Astrocyte (in vitro differentiated cells and primary cell): ENCODE results near the gene TGM3. TPM values are rescaled to one million over a fixed set of nuclear protein-coding genes. Genes with fewer than 3 reads are reported as not detected.

Experiments used
- DNase-seq: peaks from one replicate; pipeline ENCODE4 v3.0.0-alpha.2; 2010; ENCODE audit warnings: low read depth
- FAIRE-seq: peaks from 2 replicates; lab custom pipeline; 2011; peaks lifted over from hg19 to GRCh38; lab: Jason Lieb, UNC
- H2AFZ ChIP-seq: 2 replicates; pipeline ENCODE4 v1.6.0; 2012; ENCODE audit warnings: low read depth, low read length, inconsistent platforms
- H3K27ac ChIP-seq: 2 replicates; pipeline ENCODE4 v1.5.1; 2011; ENCODE audit warnings: low read depth, low read length, inconsistent platforms
- H3K27me3 ChIP-seq: 2 replicates; pipeline ENCODE4 v1.6.0; 2011; ENCODE audit warnings: low read length, inconsistent platforms; ENCODE audit not compliant: insufficient read depth
- H3K36me3 ChIP-seq: 2 replicates; pipeline ENCODE4 v1.5.1; 2011; ENCODE audit warnings: low read length, inconsistent platforms; ENCODE audit not compliant: insufficient read depth
- H3K4me1 ChIP-seq: 2 replicates; pipeline ENCODE4 v1.5.1; 2011; ENCODE audit warnings: low read length, inconsistent platforms; ENCODE audit not compliant: insufficient read depth
- H3K4me2 ChIP-seq: 2 replicates; pipeline ENCODE4 v1.6.0; 2012; ENCODE audit warnings: low read length, inconsistent platforms
- H3K4me3 ChIP-seq: 2 replicates; pipeline ENCODE4 v1.5.1; 2011; ENCODE audit warnings: low read depth, mild to moderate bottlenecking, low read length, inconsistent platforms; ENCODE audit not compliant: insufficient read depth
- H3K79me2 ChIP-seq: 2 replicates; pipeline ENCODE4 v1.6.0; 2012; ENCODE audit warnings: mild to moderate bottlenecking, low read length, inconsistent platforms; ENCODE audit not compliant: insufficient read depth
- H3K9ac ChIP-seq: 2 replicates; pipeline ENCODE4 v1.6.0; 2012; ENCODE audit warnings: mild to moderate bottlenecking, low read length, inconsistent platforms
- H3K9me3 ChIP-seq: 2 replicates; pipeline ENCODE4 v1.5.1; 2012; ENCODE audit warnings: low read depth, mild to moderate bottlenecking, low read length, inconsistent platforms; ENCODE audit not compliant: insufficient read depth
- H4K20me1 ChIP-seq: 2 replicates; pipeline ENCODE4 v1.6.0; 2012; ENCODE audit warnings: low read length, inconsistent platforms; ENCODE audit not compliant: insufficient read depth
- H3K27ac Mint-ChIP-seq: one replicate; pipeline ENCODE4 v1.8.0; 2021; ENCODE audit warnings: mild to moderate bottlenecking, mixed read lengths; ENCODE audit not compliant: unreplicated experiment
- H3K27me3 Mint-ChIP-seq: one replicate; pipeline ENCODE4 v1.8.0; 2021; ENCODE audit warnings: low read depth, mixed read lengths; ENCODE audit not compliant: unreplicated experiment
- H3K36me3 Mint-ChIP-seq: one replicate; pipeline ENCODE4 v1.8.0; 2021; ENCODE audit warnings: low read depth, mixed read lengths; ENCODE audit not compliant: unreplicated experiment
- H3K4me1 Mint-ChIP-seq: one replicate; pipeline ENCODE4 v1.8.0; 2021; ENCODE audit warnings: low read depth, mixed read lengths; ENCODE audit not compliant: unreplicated experiment
- H3K4me3 Mint-ChIP-seq: one replicate; pipeline ENCODE4 v1.8.0; 2021; ENCODE audit warnings: mild to moderate bottlenecking, moderate library complexity, mixed read lengths; ENCODE audit not compliant: unreplicated experiment
- H3K9me3 Mint-ChIP-seq: one replicate; pipeline ENCODE4 v1.8.0; 2021; ENCODE audit warnings: mild to moderate bottlenecking, mixed read lengths; ENCODE audit not compliant: unreplicated experiment
- EZH2 ChIP-seq: IDR thresholded peaks from 2 replicates; pipeline ENCODE4 v1.6.1; 2012; ENCODE audit warnings: mild to moderate bottlenecking, low read length, inconsistent platforms; ENCODE audit not compliant: insufficient read depth
- total RNA-seq: library from RNA; stranded (reverse); gene quantifications from 2 replicates; pipeline ENCODE4 v1.2.1, GENCODE V29; 2021
- TF ChIP-seq, protein P1 (sequence below): IDR thresholded peaks from 2 replicates; pipeline ENCODE4 v1.5.1; 2011; ENCODE audit warnings: low read depth, mild to moderate bottlenecking, inconsistent platforms, low read length, moderate library complexity; ENCODE audit not compliant: insufficient read depth

The TGM3 gene
- total RNA-seq, 1 donor from 2014 or later = not detected

DNA sequence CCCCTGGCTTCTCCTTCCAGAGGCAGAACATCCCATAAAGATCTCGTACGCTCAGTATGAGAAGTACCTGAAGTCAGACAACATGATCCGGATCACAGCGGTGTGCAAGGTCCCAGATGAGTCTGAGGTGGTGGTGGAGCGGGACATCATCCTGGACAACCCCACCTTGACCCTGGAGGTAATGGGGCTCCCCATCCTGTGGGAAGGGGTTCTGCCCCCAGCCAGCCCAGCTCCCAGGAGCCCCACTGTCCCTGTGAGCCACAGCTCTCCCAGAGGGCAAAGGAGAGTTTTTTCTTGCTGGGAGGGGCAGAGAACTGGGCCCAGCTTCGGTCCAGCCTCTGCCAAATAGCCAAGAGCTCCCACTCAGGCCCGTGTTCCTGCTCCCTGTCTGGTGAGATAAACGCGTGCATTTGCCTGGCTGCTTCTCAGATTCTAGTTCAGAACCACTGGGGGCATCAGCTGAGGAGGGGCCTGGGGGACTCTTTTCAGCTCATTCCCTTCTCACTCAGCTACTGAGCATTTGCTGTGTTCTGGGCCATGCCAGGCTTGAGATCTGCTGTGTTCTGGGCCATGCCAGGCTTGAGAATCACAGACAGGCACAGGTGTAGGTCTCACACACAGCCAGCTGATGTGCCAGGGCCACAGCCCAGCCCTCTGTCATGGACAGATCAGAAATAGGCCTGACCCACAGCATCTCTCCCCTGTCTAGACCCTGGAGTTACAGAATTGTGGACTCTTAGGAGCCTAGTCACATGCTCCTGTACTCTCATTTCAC, 39.5 kb downstream of the TGM3 start:
- FAIRE-seq (no peak), DNase-seq (no peak)
- Histone ChIP-seq H3K27ac (no peak overlapping the region), H3K9ac (no peak overlapping the region), H4K20me1 (no peaks in the 10 kb centered on the region), H2AFZ (no peak overlapping the region), H3K79me2 (no peaks in the 10 kb centered on the region), H3K4me1 (no peaks in the 10 kb centered on the region), H3K36me3 (no peaks in the 10 kb centered on the region), H3K4me2 (no peak overlapping the region), H3K4me3 (no peak overlapping the region), H3K9me3 (no peaks in the 10 kb centered on the region), H3K27me3 (peaks cover 11% of the 10 kb centered on the region)
- H3K9me3 Mint-ChIP-seq = no peaks in the 10 kb centered on the region
- H3K4me1 Mint-ChIP-seq = no peaks in the 10 kb centered on the region
- TF ChIP-seq EZH2 = no peak
- TF ChIP-seq, protein P1, sequence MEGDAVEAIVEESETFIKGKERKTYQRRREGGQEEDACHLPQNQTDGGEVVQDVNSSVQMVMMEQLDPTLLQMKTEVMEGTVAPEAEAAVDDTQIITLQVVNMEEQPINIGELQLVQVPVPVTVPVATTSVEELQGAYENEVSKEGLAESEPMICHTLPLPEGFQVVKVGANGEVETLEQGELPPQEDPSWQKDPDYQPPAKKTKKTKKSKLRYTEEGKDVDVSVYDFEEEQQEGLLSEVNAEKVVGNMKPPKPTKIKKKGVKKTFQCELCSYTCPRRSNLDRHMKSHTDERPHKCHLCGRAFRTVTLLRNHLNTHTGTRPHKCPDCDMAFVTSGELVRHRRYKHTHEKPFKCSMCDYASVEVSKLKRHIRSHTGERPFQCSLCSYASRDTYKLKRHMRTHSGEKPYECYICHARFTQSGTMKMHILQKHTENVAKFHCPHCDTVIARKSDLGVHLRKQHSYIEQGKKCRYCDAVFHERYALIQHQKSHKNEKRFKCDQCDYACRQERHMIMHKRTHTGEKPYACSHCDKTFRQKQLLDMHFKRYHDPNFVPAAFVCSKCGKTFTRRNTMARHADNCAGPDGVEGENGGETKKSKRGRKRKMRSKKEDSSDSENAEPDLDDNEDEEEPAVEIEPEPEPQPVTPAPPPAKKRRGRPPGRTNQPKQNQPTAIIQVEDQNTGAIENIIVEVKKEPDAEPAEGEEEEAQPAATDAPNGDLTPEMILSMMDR = no peak
- H3K27ac Mint-ChIP-seq = no peak overlapping the region
- H3K36me3 Mint-ChIP-seq = no peaks in the 10 kb centered on the region
- peaks cover 48% of the 10 kb centered on the region for H3K27me3 Mint-ChIP-seq
- H3K4me3 Mint-ChIP-seq = no peak overlapping the region

DNA sequence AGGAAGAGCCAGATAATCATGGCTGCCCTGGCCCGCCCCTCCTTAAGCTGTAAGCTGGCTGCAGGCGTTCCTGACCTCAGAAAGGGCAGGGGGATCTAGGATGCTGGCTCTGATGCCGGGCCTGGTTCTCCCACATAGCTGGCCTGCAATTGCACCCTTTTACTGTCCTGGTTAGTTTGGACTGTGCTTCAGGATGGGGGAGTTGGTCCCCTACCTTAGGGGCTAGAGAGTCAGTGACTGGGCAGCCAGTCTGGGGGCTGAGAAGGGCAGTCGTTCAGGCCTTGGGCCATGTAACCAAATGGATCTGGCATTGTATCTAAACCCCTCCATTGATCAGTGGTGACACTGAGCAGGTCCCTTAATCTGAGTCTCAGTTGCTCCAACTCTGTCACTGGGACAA, 40.7 kb downstream of the TGM3 start:
- Mint-ChIP-seq H3K27ac (no peak overlapping the region), H3K9me3 (no peaks in the 10 kb centered on the region), H3K4me3 (no peak overlapping the region), H3K27me3 (peaks cover 45% of the 10 kb centered on the region), H3K4me1 (no peaks in the 10 kb centered on the region), H3K36me3 (no peaks in the 10 kb centered on the region)
- no peak overlapping the region for H3K9ac ChIP-seq
- H3K36me3 ChIP-seq = no peaks in the 10 kb centered on the region
- H3K27ac ChIP-seq = no peak overlapping the region
- DNase-seq (no peak), FAIRE-seq (no peak)
- H3K4me1 ChIP-seq = no peaks in the 10 kb centered on the region
- no peak overlapping the region for H3K4me2 ChIP-seq
- H2AFZ ChIP-seq = no peak overlapping the region
- H3K79me2 ChIP-seq = no peaks in the 10 kb centered on the region
- H3K27me3 ChIP-seq = peaks cover 7% of the 10 kb centered on the region
- H3K4me3 ChIP-seq = no peak overlapping the region
- no peaks in the 10 kb centered on the region for H4K20me1 ChIP-seq
- TF ChIP-seq, protein P1 = no peak
- no peak for TF ChIP-seq EZH2
- H3K9me3 ChIP-seq = no peaks in the 10 kb centered on the region

DNA sequence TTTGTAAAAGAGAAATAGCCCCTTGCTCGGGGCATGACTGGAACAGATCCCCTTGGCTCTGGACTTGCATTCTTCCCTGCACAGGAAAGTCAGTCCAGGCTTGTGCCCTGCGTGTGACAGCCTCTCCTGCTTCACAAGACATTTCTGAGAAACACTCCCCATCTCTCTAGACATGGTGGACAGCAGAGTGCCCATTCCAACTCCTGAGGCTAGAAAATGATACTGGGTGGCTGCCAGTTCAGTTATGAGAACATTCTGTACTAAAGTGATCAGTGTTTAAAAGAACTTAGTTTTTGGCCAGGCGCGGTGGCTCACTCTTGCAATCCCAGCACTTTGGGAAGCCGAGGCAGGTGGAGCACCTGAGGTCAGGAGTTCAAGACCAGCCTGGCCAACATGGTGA, 41.3 kb downstream of the TGM3 start:
- no peak overlapping the region for H2AFZ ChIP-seq
- no peak for FAIRE-seq

More for the DNA sequence above, 41.3 kb downstream of the TGM3 start:
- no peaks in the 10 kb centered on the region for H3K36me3 ChIP-seq
- Mint-ChIP-seq H3K4me3 (no peak overlapping the region), H3K36me3 (no peaks in the 10 kb centered on the region), H3K27ac (no peak overlapping the region), H3K27me3 (peaks cover 43% of the 10 kb centered on the region), H3K4me1 (no peaks in the 10 kb centered on the region), H3K9me3 (no peaks in the 10 kb centered on the region)
- peaks cover 7% of the 10 kb centered on the region for H3K27me3 ChIP-seq
- no peaks in the 10 kb centered on the region for H3K9me3 ChIP-seq
- H4K20me1 ChIP-seq = no peaks in the 10 kb centered on the region
- no peaks in the 10 kb centered on the region for H3K4me1 ChIP-seq
- H3K27ac ChIP-seq = no peak overlapping the region
- H3K9ac ChIP-seq = no peak overlapping the region
- no peak overlapping the region for H3K4me3 ChIP-seq
- H3K4me2 ChIP-seq = no peak overlapping the region
- TF ChIP-seq, protein P1 = no peak
- no peak for TF ChIP-seq EZH2
- H3K79me2 ChIP-seq = no peaks in the 10 kb centered on the region
- DNase-seq = no peak
